Cerebellar nuclear complex (tissue), 1 donor: ENCODE results near the gene RIMKLB.
"Not testable (repeated sequence)": the region's sequence is repeated elsewhere in the genome, so short reads cannot be mapped to it uniquely, and the experiment has no call there.

Experiments
- DNase-seq, 2 experiments: peaks; one replicate each; lab custom pipeline; 2025; lab: John Stamatoyannopoulos, UW

RIMKLB gene

GRCh38 chr12:8818526-8818925 is 120.7 kb downstream of the RIMKLB start:
- no peak for DNase-seq

GRCh38 chr12:8819666-8819980 is 121.8 kb downstream of the RIMKLB start:
- no peak for DNase-seq

- not testable (repeated sequence) for DNase-seq
Measured at GRCh38 chr12:8820676-8821407, 123.1 kb downstream of the RIMKLB start.

- DNase-seq, result no peak
Measured at GRCh38 chr12:8821591-8821990, 123.8 kb downstream of the RIMKLB start.

GRCh38 chr12:8822298-8822697 is 124.5 kb downstream of the RIMKLB start, which contains the start of gene A2ML1:
Gene A2ML1, plus strand, starts transcription at chr12:8822621. Its CDS starts 31 bp downstream, at chr12:8822652.
- DNase-seq, result no peak

GRCh38 chr12:8823565-8824300 is 125.9 kb downstream of the RIMKLB start:
- DNase-seq, result no peak

GRCh38 chr12:8827551-8828256 is 129.9 kb downstream of the RIMKLB start:
- no peak for DNase-seq

GRCh38 chr12:8828257-8829124 is 130.7 kb downstream of the RIMKLB start:
- DNase-seq, result no peak

GRCh38 chr12:8829125-8829518 is 131.3 kb downstream of the RIMKLB start:
- DNase-seq, result no peak

GRCh38 chr12:8829621-8830020 is 131.8 kb downstream of the RIMKLB start:
- no peak for DNase-seq

GRCh38 chr12:8831116-8831515 is 133.3 kb downstream of the RIMKLB start:
- DNase-seq, result no peak

GRCh38 chr12:8832500-8832899 is 134.7 kb downstream of the RIMKLB start:
- DNase-seq, result no peak
